ENCODE results near the gene KDM2A. TPM values are rescaled to one million over a fixed set of nuclear protein-coding genes. Genes with fewer than 3 reads are reported as not detected.

Gene KDM2A
- total and polyA plus RNA-seq, 5 donors from 2014 or later: 10.7 to 346 (median 12.1) TPM

DNA sequence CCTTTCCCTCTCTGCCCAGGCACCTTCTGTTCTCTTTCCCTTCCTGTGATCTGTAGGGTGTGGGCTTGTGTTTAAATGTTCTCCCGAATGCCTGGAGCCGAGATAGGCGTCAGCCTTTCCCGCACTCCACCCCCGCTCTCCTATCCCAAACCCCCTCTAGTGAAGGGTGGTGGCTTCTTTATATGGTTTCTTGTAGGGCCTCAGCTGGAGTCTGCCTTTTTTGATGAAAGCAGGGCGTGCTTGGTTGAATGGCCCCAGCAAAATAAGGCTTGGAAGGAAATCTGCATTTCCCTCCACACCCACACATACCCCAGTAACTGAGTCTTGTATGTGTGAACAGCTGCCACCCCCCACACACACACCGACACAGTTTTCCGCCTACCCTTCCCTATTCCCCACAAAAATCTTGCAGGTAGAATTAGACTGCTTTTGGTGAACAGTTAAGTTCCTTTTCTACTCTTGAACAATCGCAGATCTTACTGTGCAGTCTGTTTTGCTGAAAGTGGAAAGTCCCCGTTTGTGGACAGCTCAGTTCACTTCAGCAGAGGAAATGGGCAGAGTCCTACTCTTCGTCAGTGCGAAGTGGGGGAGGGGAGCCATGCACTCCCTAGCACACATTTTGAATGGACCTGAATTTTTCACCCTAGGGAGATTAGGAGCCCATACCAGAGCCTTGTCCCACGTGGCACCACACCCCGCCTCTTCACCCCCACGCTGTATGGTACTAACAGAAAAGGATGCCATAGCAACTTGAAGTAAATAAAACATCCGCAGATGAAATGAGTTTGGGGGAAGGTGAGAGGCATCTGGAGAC is 121.7 kb downstream of the KDM2A start:
- Mint-ChIP-seq H3K36me3 (peaks cover 30% of the 10 kb centered on the region), H3K27me3 (no peaks in the 10 kb centered on the region), H3K4me3 (peak overlapping the region; percentile 97 to 99 (median 98)), H3K4me1 (peaks cover 35 to 67% (median 55%) of the 10 kb centered on the region in 4 donors), H3K9me3 (no peaks in the 10 kb centered on the region), H3K27ac (peak overlapping the region; percentile 99 to 100 (median 100))
- Histone ChIP-seq H3K27me3 (ENCODE audit: control insufficient read depth, insufficient read depth, low read length) (no peaks in the 10 kb centered on the region), H3K36me3 (ENCODE audit: control insufficient read depth, insufficient read depth, low read length) (peaks cover 31% of the 10 kb centered on the region), H3K4me1 (ENCODE audit: control insufficient read depth, insufficient read depth, low read length, poor library complexity, severe bottlenecking) (peaks cover 44% of the 10 kb centered on the region), H3K9me3 (ENCODE audit: control insufficient read depth in 2 of 2, low read length in 2 of 2) (no peaks in the 10 kb centered on the region), H3K27ac (ENCODE audit: insufficient read depth, low read length, poor library complexity, severe bottlenecking) (peak overlapping the region; percentile 96), H3K4me3 (ENCODE audit: low read depth, low read length) (peak overlapping the region; percentile 94)
- DNase-seq (peak; percentile 80 to 86 (median 84)), ATAC-seq (ENCODE audit: low read depth in 2 of 2) (peak; percentile 29 to 34)

DNA sequence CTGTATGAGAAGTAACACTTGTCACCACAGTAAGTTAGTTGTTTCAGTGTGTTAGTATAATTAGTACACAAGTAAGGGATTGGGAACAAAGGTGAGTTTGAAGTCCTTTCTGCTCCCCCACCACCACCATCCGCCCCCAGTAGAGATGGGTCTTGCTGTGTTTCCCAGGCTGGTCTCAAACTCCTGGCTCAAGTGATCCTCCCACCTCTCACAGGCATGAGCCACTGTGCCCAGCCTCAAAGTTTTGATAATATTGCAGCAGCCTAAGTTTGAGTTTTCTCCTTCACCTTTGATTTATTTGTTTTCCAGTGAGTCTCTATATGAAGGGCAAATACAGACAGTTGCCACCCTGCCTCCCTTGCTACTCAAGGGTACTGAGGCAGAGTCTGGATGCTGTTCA is 123.5 kb downstream of the KDM2A start:
- H3K36me3 ChIP-seq (ENCODE audit: control insufficient read depth, insufficient read depth, low read length): peaks cover 46% of the 10 kb centered on the region
- no peaks in the 10 kb centered on the region for H3K9me3 Mint-ChIP-seq

DNA sequence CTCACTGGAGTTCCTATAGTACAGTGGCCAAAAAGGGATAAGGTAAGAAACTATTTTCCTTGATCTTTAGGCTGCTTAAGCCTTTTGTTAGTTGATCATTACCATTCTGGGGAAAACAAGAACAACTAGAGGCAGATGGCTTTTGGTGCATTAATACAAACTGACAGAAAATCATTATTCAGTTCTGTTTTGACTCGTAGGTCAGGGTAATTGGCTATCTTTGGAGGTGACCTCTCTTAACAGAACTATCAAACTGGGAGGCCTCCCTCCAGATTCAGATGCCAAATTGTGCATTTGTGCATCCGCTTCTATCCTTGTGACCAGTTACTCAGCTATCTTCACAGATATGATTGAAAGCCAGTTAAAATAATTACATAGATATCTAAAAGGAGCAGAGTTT is 124.0 kb downstream of the KDM2A start:
- Histone ChIP-seq H3K9me3 (ENCODE audit: control insufficient read depth in 2 of 2, low read length in 2 of 2) (no peaks in the 10 kb centered on the region), H3K4me3 (ENCODE audit: low read depth, low read length) (peak overlapping the region; percentile 94)

More for the DNA sequence above, 123.5 kb downstream of the KDM2A start:
- Histone ChIP-seq H3K9me3 (ENCODE audit: control insufficient read depth in 2 of 2, low read length in 2 of 2) (no peaks in the 10 kb centered on the region), H3K4me1 (ENCODE audit: control insufficient read depth, insufficient read depth, low read length, poor library complexity, severe bottlenecking) (peaks cover 44% of the 10 kb centered on the region), H3K27me3 (ENCODE audit: control insufficient read depth, insufficient read depth, low read length) (no peaks in the 10 kb centered on the region), H3K4me3 (ENCODE audit: low read depth, low read length) (peak overlapping the region; percentile 94), H3K27ac (ENCODE audit: insufficient read depth, low read length, poor library complexity, severe bottlenecking) (peak overlapping the region; percentile 96)
- no peak for DNase-seq
- Mint-ChIP-seq H3K4me3 (peak overlapping the region; percentile 97 to 99 (median 98)), H3K27ac (peak overlapping the region; percentile 83 to 100 (median 95)), H3K36me3 (peaks cover 40% of the 10 kb centered on the region), H3K4me1 (peaks cover 35 to 73% (median 59%) of the 10 kb centered on the region in 4 donors), H3K27me3 (no peaks in the 10 kb centered on the region)
- ATAC-seq (ENCODE audit: low read depth in 2 of 2): no peak

DNA sequence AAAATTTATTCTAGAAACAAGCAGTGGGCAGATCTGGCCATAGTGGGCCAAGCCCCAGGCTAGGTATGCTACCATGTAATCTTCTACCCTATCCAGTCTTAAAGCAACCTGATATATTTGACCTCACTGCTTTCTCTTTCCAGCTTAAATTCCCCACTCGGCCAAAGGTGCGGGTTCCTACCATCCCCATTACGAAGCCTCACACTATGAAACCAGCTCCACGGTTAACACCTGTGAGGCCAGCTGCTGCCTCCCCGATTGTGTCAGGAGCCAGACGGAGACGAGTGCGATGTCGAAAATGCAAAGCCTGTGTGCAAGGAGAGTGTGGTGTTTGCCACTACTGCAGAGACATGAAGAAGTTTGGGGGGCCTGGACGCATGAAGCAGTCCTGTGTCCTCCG is 126.0 kb downstream of the KDM2A start:
- H3K4me1 ChIP-seq (ENCODE audit: control insufficient read depth, insufficient read depth, low read length, poor library complexity, severe bottlenecking): peaks cover 31% of the 10 kb centered on the region
- no peak for ATAC-seq (ENCODE audit: low read depth in 2 of 2)
- H3K4me3 Mint-ChIP-seq: peak overlapping the region in 2 of 4 donors; percentile 29 to 58
- peaks cover 71% of the 10 kb centered on the region for H3K36me3 ChIP-seq (ENCODE audit: control insufficient read depth, insufficient read depth, low read length)
- no peak overlapping the region for H3K4me3 ChIP-seq (ENCODE audit: low read depth, low read length)
- H3K27ac ChIP-seq (ENCODE audit: insufficient read depth, low read length, poor library complexity, severe bottlenecking): no peak overlapping the region
- no peaks in the 10 kb centered on the region for H3K9me3 ChIP-seq (ENCODE audit: control insufficient read depth in 2 of 2, low read length in 2 of 2)
- H3K27ac Mint-ChIP-seq: no peak overlapping the region
- H3K36me3 Mint-ChIP-seq: peaks cover 61% of the 10 kb centered on the region
- peaks cover 27 to 72% (median 46%) of the 10 kb centered on the region in 4 donors for H3K4me1 Mint-ChIP-seq
- no peaks in the 10 kb centered on the region for H3K27me3 ChIP-seq (ENCODE audit: control insufficient read depth, insufficient read depth, low read length)
- H3K27me3 Mint-ChIP-seq: no peaks in the 10 kb centered on the region
- no peaks in the 10 kb centered on the region for H3K9me3 Mint-ChIP-seq
- no peak for DNase-seq

More for the DNA sequence above, 124.0 kb downstream of the KDM2A start:
- peak overlapping the region; percentile 83 to 100 (median 95) for H3K27ac Mint-ChIP-seq
- Histone ChIP-seq H3K36me3 (ENCODE audit: control insufficient read depth, insufficient read depth, low read length) (peaks cover 51% of the 10 kb centered on the region), H3K27ac (ENCODE audit: insufficient read depth, low read length, poor library complexity, severe bottlenecking) (peak overlapping the region; percentile 96), H3K4me1 (ENCODE audit: control insufficient read depth, insufficient read depth, low read length, poor library complexity, severe bottlenecking) (peaks cover 44% of the 10 kb centered on the region), H3K27me3 (ENCODE audit: control insufficient read depth, insufficient read depth, low read length) (no peaks in the 10 kb centered on the region)
- no peaks in the 10 kb centered on the region for H3K9me3 Mint-ChIP-seq
- DNase-seq (no peak), ATAC-seq (ENCODE audit: low read depth in 2 of 2) (no peak)
- H3K4me1 Mint-ChIP-seq: peaks cover 35 to 75% (median 59%) of the 10 kb centered on the region in 4 donors
- H3K4me3 Mint-ChIP-seq: peak overlapping the region; percentile 97 to 99 (median 98)
- H3K36me3 Mint-ChIP-seq: peaks cover 43% of the 10 kb centered on the region
- H3K27me3 Mint-ChIP-seq: no peaks in the 10 kb centered on the region

DNA sequence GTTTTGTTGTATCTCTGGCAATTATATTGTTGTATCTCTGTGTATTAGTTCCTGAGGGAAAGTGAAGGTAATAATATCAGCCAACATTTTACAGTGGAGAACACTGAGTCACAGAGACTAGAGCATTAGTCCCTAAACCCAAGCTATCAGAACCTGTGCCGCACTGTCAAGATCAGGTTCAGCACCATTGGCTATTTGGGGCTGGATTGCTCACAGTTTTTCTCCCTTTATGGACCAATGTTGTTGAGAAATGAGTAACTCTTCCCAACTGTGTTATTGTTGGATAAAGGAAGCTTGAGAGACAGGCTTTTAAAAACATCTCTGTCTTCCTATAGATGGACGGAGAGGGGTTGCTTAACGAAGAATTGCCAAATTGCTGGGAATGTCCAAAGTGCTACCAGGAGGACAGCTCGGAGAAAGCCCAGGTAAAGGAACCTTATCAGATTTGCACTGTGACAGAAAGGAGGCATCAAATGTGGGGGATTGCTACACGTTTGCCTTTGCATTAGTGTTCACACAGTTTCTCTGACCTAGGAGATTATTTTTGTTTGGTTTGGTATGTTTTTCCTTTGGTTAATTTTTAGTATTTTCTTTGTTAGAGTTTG is 129.0 kb downstream of the KDM2A start:
- Mint-ChIP-seq H3K27me3 (no peaks in the 10 kb centered on the region), H3K36me3 (peaks cover 76% of the 10 kb centered on the region), H3K27ac (peak overlapping the region in 2 of 3 donors; percentile 51 to 66), H3K9me3 (no peaks in the 10 kb centered on the region), H3K4me1 (peaks cover 9 to 75% (median 40%) of the 10 kb centered on the region in 4 donors), H3K4me3 (peak overlapping the region in 1 of 4 donors; percentile 13)
- DNase-seq (no peak), ATAC-seq (ENCODE audit: low read depth in 2 of 2) (no peak)
- no peaks in the 10 kb centered on the region for H3K9me3 ChIP-seq (ENCODE audit: control insufficient read depth in 2 of 2, low read length in 2 of 2)
- H3K36me3 ChIP-seq (ENCODE audit: control insufficient read depth, insufficient read depth, low read length): peaks cover 97% of the 10 kb centered on the region
- H3K27ac ChIP-seq (ENCODE audit: insufficient read depth, low read length, poor library complexity, severe bottlenecking): no peak overlapping the region
- peaks cover 21% of the 10 kb centered on the region for H3K4me1 ChIP-seq (ENCODE audit: control insufficient read depth, insufficient read depth, low read length, poor library complexity, severe bottlenecking)
- H3K4me3 ChIP-seq (ENCODE audit: low read depth, low read length): no peak overlapping the region
- H3K27me3 ChIP-seq (ENCODE audit: control insufficient read depth, insufficient read depth, low read length): no peaks in the 10 kb centered on the region

DNA sequence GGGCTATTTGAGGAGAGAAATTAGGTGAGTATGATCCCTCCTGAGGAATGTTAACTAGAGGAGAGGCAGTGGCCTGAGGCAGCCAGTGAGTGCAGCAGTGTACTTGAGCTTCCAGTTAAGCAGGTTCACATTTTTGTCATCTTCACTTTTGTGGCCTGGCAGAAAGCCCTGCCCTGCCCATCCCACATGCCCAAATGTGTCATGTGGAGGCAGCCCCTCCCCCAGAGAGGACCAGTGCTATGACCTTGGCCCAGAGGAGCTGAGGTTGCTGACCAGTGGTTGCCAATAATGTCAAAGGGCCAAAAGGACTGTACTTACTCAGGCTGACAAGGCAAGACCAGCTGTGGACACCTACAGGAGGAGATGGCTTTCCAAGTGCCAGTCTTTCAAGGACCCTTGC is 129.6 kb downstream of the KDM2A start:
- H3K4me1 Mint-ChIP-seq: peaks cover 7 to 74% (median 40%) of the 10 kb centered on the region in 4 donors
- peaks cover 78% of the 10 kb centered on the region for H3K36me3 Mint-ChIP-seq
- ATAC-seq (ENCODE audit: low read depth in 2 of 2) (no peak), DNase-seq (no peak)
- Histone ChIP-seq H3K4me3 (ENCODE audit: low read depth, low read length) (no peak overlapping the region), H3K27me3 (ENCODE audit: control insufficient read depth, insufficient read depth, low read length) (no peaks in the 10 kb centered on the region), H3K27ac (ENCODE audit: insufficient read depth, low read length, poor library complexity, severe bottlenecking) (no peak overlapping the region), H3K36me3 (ENCODE audit: control insufficient read depth, insufficient read depth, low read length) (peaks cover 98% of the 10 kb centered on the region), H3K9me3 (ENCODE audit: control insufficient read depth in 2 of 2, low read length in 2 of 2) (no peaks in the 10 kb centered on the region), H3K4me1 (ENCODE audit: control insufficient read depth, insufficient read depth, low read length, poor library complexity, severe bottlenecking) (peaks cover 15% of the 10 kb centered on the region)
- no peaks in the 10 kb centered on the region for H3K27me3 Mint-ChIP-seq
- no peak overlapping the region for H3K4me3 Mint-ChIP-seq
- H3K27ac Mint-ChIP-seq: no peak overlapping the region
- H3K9me3 Mint-ChIP-seq: no peaks in the 10 kb centered on the region

DNA sequence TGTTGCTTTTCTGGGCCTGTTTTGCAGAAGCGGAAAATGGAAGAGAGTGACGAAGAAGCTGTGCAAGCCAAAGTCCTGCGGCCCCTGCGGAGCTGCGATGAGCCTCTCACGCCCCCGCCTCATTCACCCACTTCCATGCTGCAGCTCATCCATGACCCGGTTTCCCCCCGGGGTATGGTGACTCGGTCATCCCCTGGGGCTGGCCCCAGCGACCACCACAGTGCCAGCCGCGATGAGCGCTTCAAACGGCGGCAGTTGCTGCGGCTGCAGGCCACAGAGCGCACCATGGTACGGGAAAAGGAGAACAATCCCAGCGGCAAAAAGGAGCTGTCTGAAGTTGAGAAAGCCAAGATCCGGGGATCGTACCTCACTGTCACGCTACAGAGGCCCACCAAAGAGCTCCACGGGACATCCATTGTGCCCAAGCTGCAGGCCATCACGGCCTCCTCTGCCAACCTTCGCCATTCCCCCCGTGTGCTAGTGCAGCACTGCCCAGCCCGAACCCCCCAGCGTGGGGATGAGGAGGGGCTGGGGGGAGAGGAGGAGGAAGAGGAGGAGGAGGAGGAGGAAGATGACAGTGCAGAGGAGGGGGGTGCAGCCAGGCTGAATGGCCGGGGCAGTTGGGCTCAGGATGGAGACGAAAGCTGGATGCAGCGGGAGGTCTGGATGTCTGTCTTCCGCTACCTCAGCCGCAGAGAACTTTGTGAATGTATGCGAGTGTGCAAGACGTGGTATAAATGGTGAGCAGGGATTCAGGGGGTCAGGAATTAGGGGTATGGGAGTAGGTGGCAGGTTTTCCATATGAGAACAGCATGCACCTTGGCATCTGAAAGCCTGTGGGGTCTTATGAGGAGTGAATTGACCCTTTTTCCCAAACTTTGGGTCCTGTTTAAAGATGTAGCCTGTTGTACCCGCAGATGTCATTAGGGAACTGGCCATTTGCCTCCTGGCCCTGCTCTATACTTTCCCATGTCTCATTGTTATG is 131.3 kb downstream of the KDM2A start:
- no peaks in the 10 kb centered on the region for H3K9me3 Mint-ChIP-seq
- Histone ChIP-seq H3K9me3 (ENCODE audit: control insufficient read depth in 2 of 2, low read length in 2 of 2) (no peaks in the 10 kb centered on the region), H3K4me1 (ENCODE audit: control insufficient read depth, insufficient read depth, low read length, poor library complexity, severe bottlenecking) (peaks cover 7% of the 10 kb centered on the region), H3K4me3 (ENCODE audit: low read depth, low read length) (no peak overlapping the region), H3K36me3 (ENCODE audit: control insufficient read depth, insufficient read depth, low read length) (peaks cover 98% of the 10 kb centered on the region), H3K27me3 (ENCODE audit: control insufficient read depth, insufficient read depth, low read length) (no peaks in the 10 kb centered on the region), H3K27ac (ENCODE audit: insufficient read depth, low read length, poor library complexity, severe bottlenecking) (no peak overlapping the region)
- ATAC-seq (ENCODE audit: low read depth in 2 of 2) (no peak), DNase-seq (no peak)
- H3K36me3 Mint-ChIP-seq: peaks cover 79% of the 10 kb centered on the region
- H3K27ac Mint-ChIP-seq: peak overlapping the region in 1 of 3 donors; percentile 32
- no peaks in the 10 kb centered on the region for H3K27me3 Mint-ChIP-seq
- H3K4me3 Mint-ChIP-seq: no peak overlapping the region
- H3K4me1 Mint-ChIP-seq: peaks cover 7 to 71% (median 34%) of the 10 kb centered on the region in 4 donors

Data from CD4-positive, CD25-positive, alpha-beta regulatory T cell (primary cell).